Measurements from ENCODE around the gene RIOX2.

- TF ChIP-seq CTCF (IDR thresholded peaks at IDR 0.05; ENCODE audit: poor library complexity, severe bottlenecking) (no peak), RAD21 (conservative IDR thresholded peaks at IDR 0.05) (no peak)
Measured at GRCh38 chr3:97895216-97895615, 77.0 kb downstream of the RIOX2 start.

All from neural cell (in vitro differentiated cells).